Measurements from ENCODE around the gene NEK5. TPM values are rescaled to one million over a fixed set of nuclear protein-coding genes. Genes with fewer than 3 reads are reported as not detected.

The NEK5 gene
- total and polyA plus RNA-seq, 2 of the 8 experiments (the other 6 are each of a cell fraction or from before 2014, with no cell fraction given), result 0.12 to 0.35 TPM

- TF ChIP-seq CHD2 (IDR thresholded peaks at IDR 0.05; ENCODE audit: low read length), result no peak
- TF ChIP-seq HDAC6 (IDR thresholded peaks at IDR 0.05; ENCODE audit: low read depth, low read length), result no peak
- TF ChIP-seq BRCA1 (IDR thresholded peaks at IDR 0.05; ENCODE audit: low read depth, low read length), result no peak
- TF ChIP-seq MAFK (IDR thresholded peaks at IDR 0.05; ENCODE audit: low read depth, low read length), result no peak
Observed at GRCh38 chr13:52048516-52048915, 80.4 kb downstream of the NEK5 start (continued).

Data from H1 (cell line).